HuH-7.5 (cell line): Measurements from ENCODE around the gene KLHL2.
A peak's percentile ranks its signal among the peaks of the same experiment; 100 is the strongest.
"Not testable (repeated sequence)": the region's sequence is repeated elsewhere in the genome, so short reads cannot be mapped to it uniquely, and the experiment has no call there.

Source experiments
- DNase-seq: peaks from one replicate; pipeline ENCODE4 v3.0.0; 2011; ENCODE audit warnings: low spot score

Gene KLHL2, protein sequence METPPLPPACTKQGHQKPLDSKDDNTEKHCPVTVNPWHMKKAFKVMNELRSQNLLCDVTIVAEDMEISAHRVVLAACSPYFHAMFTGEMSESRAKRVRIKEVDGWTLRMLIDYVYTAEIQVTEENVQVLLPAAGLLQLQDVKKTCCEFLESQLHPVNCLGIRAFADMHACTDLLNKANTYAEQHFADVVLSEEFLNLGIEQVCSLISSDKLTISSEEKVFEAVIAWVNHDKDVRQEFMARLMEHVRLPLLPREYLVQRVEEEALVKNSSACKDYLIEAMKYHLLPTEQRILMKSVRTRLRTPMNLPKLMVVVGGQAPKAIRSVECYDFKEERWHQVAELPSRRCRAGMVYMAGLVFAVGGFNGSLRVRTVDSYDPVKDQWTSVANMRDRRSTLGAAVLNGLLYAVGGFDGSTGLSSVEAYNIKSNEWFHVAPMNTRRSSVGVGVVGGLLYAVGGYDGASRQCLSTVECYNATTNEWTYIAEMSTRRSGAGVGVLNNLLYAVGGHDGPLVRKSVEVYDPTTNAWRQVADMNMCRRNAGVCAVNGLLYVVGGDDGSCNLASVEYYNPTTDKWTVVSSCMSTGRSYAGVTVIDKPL

DNA sequence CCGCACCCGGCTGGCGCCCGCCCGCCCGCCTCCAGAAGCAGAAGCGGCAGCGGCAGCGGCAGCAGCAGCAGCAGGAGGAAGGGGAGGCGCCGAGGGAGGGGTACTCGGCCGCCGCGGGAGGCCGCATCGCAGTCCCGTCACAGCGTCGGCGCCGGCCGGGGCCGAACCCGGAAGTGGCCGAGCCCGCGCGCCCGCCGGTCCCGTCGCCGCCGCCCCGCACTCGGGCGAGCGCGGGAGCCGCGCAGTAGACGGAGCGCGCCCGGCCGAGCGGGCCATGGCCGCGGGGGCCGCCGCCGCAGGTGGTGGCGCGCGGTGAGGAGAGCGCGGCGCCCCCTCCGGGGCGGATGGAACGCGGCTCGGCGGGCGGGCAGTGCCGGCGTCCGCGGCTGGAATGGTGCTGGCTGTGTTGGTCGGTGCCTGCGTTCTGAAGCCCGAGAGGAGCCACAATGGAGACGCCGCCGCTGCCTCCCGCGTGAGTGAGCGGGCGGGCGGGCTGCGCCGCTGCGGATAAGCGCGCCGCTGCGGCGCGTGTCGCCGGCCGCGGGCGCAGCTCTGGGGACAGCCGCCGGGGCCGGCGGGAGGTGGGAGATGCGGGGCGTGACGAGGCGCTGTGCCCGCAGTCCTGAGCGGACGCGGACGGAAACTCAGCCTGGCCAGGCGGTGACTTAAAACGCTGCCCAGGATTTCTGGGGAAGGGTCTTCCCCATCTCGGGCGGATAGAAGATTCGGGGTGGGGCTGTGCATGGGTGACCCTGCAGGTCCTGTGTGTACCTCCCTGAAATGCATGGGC, at the start of gene KLHL2:
Gene KLHL2, plus strand, starts transcription at position 131 of the 790 bp plus-strand sequence. Its CDS starts 316 bp downstream, at position 447.
- peak; percentile 75 for DNase-seq

DNA sequence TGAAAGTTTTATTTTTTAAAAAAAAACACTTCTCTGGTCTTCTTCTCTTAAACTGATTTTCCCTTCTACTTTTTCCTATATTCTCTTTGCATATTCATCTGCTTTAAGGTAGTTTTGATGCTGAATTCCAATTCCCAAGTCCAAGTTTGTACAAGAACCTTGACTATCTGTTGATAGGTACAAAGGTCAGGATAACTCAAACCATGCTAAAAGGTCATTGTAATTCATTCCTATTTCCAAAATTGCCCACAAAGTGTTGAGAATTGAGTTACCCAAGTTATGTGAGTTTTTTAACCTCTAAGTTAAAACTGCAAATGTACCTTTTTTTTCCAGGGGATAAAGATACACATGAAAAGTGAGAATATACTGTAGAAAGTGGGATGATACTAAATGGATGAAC, 48.6 kb upstream of the KLHL2 start:
- no peak for DNase-seq

DNA sequence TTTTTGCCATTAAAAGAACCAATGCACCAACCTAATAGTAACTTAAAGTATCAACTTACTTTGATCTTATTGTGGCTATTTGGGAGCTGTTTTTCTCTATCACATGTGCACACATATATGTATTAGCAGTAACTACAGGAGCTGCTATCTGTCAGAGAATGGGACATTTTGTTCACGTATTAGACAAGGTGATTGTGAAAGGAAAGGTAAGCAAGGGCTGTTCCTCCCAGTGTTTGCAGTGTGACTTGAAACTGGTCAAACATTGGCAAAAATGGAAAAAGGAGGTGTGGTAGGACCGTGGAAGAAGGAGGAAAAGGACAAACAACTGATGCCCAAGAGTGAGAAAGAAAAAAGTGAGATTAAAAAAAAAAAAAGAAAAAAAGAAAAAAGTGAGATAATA, 43.1 kb upstream of the KLHL2 start:
- DNase-seq: no peak

DNA sequence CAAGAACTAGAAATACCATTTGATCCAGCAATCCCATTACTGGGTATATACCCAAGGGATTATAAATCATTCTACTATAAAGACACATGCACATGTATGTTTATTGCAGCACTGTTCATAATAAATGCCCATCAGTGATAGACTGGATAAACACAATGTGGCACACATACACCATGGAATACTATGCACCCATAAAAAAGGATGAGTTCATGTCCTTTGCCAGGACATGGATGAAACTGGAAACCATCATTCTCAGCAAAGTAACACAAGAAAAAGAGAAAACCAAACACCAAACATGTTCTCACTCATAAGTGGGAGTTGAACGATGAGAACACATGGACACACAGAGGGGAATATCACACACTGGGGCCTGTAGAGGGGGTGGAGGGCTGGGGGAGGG, 40.5 kb upstream of the KLHL2 start:
- DNase-seq: not testable (repeated sequence)

DNA sequence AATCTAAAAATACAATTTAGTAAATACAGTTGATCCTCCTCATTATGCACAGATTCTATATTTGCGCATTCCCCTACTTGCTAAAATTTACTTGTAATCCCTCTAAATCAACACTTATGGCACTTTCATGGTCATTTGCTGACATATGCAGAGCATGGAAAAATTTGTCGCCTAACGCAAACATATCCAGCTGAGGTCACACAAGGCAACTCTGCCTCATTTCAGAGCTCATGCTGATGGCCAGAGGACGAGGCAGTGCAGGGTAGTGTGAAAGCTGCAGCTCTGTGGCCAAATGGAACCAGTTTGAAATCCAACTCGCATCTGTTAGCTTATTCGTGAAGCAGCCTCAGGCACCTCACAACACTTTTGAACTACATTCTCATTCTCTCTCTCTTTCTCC, 39.7 kb upstream of the KLHL2 start:
- no peak for DNase-seq

DNA sequence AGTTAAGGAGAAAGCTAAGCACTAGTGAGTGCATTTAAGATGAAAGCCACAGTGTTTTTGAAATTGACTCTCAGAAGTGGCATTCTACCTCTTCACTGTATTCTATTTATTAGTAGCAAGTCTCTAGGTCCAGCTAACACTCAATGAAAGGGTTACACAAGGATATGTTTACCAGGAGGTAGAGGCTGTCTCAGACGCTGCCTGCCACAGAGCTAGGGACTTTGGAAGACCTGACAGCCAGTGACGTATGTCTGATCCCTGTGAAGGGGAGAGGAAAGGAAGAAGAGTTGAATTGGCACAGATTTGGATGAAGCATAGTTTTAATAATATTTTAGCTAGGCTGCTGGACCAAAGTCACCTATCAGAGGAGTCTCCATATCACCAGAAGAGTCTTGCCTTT, 36.5 kb upstream of the KLHL2 start:
- no peak for DNase-seq

DNA sequence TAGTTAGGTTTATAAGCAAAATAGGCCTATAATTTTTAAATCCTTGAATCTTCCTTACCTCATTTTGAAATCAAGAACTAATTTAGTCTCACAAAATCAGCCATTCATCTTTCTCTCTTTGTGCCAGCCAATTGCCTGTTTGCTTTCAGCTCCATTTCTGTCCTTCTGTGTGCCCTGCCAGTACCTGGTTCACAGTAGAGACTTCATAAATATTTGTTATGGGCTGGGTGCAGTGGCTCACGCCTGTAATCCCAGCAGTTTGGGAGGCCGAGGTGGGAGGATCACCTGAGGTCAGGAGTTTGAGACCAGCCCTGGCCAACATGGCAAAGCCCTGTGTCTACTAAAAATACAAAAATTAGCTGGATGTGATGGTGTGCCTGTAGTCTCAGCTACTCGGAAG, 31.9 kb upstream of the KLHL2 start:
- not testable (repeated sequence) for DNase-seq

DNA sequence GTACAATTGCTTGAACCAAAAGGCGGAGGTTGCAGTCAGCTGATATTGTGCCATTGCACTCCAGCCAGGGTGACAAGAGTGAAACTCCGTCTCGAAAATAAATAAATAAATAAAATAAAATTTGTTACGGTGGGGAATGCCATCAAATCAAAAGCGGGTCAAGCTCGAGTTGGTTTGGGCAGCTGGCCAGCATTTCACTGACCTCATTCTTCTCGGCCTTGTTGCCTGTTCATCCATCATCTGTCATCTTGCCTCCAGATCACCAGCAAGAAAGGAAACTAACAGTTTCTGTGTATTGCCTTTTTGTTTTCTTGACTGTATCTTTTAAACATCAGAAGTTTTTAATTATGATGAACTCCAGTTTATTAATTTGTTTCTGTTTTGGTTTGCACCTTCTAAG, 31.5 kb upstream of the KLHL2 start:
- DNase-seq: no peak

DNA sequence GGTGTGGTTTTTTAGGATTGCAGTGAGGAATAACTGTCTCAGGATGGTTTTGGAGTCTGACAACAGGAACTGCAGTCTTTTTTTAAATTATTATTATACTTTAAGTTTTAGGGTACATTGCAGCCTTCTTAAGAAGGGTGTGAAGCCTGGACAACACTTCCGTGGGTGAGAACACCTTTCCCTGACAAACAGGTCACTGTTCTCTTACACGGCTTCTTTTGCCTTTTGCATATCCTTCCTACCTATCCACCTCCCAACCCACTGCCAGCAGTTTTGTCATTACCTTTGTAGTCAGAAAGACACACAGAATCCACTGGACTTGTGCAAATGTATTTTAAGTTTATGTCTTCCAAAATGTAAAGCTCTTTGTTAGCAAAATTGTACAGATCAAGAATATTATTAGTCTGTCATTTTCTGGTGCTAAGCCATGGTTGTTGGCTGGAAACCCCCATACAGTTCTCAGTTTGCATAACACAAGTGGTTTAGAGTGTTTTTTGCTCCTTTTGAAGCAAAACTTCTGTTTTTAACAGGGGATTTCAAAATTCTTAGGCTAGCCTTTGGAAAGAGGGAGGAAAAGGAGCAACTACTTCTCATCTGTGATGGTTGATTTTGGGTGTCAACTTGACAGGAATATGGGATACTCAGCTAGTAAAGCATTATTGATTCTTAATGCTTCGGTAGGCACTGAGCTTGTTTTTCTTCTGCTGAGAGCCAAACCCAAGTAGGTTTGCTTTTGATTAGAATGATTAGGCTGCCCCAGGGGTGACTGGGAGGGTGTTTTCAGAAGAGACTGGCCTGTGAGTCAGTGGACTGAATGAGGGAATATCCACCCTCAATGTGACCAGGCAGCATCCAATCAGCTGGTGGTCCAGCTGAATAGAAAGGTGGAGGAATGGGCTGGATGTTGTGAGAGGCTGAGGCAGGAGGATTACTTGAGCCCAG, 29.4 kb upstream of the KLHL2 start:
- DNase-seq: no peak

DNA sequence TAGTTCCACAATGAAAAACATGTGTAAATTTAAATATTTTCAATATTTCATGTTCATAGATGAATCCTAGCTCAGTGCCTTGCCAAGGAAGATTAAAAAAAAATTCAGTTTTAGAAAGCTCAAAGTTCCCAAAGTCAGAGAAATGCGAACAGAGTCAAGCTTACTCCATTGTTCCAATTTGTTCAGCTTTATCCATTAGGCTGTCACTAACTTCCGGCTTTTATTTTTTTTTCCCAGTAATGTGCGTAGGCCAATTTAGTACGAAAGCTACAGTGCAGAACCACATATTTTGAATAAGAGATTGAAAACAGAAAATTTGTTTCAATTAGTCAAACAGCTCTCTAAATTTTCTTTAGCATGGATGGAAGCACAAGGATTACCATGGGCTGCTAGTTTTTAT, 23.1 kb upstream of the KLHL2 start:
- no peak for DNase-seq

DNA sequence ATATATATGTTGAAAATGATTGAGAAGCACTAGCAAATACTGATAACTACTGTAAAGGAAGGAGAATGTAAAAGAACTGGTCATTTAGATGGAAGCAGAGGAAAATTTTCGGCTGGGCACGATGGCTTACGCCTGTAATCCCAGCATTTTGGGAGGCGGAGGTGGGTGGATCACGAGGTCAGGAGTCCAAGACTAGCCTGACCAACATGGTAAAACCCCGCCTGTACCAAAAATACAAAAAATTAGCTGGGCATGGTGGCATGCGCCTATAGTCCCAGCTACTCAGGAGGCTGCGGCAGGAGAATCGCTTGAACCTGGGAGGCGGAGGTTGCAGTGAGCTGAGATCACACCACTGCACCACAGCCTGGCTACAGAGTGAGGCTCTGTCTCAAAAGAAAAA, 22.4 kb upstream of the KLHL2 start:
- not testable (repeated sequence) for DNase-seq

DNA sequence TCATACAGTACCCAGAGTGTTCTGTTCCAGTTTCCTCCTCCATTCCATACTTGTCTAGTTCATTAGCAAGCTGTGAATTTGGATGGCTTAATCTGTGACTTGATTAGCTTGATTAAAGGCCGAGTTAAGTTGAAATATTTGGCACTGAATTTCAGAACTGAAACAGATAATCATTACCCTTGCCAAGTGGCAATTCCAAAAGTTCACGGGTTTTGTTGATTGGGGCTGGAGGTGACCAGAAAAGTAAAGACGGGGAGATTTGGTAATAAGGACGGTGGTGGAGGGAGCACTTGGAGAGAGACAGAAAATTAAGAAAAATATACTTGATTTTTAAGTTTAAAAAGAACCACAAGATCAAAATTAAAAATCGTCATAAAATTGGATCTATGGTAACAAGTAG, 21.9 kb upstream of the KLHL2 start:
- DNase-seq: no peak

DNA sequence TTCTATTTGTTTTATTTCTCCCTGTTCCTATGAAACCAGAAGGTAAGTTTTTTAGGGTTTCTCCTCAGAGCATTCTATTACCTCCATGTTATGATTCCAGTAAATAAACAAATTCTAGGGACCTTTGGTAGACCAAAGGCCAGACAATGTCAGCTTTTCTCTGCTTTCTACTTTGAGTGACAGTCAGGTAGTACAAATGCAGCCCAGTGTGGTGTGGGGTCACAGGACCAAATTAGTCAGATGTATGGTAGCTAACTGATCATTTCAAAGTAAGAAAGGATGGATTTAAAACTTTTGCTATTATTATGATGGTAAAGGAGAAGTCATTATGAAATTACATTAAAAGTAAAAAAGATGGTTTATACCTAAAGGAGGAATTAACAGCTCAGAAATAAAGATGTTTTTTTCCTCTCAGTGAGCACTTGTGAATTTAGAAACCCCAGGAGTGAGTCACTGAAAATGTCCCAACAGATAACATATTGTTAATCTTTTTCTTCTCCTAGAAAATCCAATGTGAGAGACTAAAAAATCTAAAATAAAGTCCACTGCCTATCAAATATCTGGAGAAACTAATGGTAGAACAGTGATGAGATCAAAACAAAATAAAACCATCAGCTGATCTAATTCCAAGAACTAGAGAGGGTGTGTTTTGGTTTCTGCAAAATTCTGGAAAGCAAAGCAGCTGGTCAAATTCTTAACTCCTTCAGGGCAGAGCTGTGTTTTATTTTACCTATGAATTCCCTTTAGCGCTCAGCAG, 16.6 kb upstream of the KLHL2 start:
- no peak for DNase-seq

DNA sequence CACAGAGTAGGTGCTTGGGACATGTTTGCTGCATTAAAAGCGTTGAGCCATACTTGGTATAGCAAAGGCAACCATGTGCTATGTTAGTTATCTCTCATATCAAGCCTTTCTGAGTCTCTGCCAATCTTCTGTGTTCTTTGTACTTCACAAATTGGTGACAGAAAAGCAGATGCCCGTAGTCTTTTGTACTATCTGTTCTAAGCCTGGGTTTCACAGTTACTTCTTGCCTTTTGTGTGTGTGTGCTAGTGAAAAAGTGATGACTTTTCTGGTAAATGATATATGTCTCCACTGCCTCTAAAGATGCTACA, 16.1 kb upstream of the KLHL2 start:
- DNase-seq: no peak

DNA sequence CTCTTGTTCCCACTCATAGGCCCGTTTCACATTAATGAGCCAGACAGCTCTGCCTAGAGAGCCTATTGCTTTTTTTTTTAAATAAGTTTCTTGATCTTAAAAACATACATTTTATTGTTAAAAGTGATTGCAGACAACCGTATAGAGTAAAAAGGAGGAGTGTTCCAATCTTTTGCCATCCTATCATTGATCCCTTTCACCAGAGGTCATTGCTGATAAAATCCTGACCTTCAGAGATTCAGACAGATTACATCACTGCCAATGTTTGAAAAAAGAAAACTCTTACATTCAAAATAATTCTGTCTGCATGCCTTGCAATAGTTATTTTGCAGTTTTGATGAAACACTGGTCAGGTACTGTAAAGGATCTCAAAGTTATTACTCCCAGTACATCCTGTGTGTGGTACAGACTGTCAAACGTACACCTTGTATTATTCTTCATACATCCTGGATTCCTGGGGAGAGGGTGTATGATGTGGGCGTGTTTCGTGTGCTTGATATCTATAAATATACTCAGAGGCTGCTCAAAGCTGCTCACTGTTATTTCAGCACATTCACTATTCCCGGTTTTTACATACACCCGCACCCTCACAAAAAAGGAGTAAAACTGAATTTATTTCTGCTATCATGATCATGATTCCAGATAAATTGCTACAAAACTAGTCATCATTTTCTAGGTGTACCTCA, 15.4 kb upstream of the KLHL2 start:
- no peak for DNase-seq

DNA sequence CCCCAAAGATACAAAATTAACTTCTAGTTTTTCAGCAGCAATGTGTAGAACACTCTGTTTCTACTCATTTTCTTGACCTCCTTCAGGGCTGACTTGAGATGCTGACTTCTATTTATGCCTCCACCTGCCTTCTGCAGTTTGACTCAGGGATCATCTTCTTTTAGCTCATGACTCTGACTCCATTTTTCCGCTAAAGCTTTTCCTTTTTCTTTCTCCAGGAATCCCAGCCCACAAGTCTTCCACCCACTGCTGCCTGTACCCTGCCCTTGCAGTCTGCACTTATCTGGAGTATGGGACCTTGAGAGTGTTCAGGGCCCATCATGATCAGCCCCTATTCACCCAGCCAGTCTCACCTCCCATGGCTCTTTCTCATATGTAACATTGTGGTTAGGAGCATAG, 14.9 kb upstream of the KLHL2 start:
- DNase-seq: no peak

DNA sequence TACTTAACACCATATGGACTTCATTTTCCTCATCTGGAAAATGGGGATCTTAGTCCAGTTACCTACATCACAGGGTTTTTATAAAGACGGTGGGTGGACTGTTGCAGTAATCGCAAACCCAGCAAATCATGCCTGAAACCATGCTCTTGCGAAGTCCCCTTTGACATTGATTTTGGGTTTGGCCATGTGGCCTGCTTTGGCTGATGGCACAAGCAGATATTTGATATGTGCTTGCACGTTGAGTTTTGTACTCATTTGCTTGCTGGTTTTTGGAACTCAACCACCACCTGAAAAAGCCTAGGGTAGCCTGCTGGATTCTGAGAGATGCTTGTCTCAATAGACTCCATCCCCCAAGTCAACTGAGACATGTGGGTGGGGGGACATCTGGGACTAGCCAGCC, 14.4 kb upstream of the KLHL2 start:
- no peak for DNase-seq

DNA sequence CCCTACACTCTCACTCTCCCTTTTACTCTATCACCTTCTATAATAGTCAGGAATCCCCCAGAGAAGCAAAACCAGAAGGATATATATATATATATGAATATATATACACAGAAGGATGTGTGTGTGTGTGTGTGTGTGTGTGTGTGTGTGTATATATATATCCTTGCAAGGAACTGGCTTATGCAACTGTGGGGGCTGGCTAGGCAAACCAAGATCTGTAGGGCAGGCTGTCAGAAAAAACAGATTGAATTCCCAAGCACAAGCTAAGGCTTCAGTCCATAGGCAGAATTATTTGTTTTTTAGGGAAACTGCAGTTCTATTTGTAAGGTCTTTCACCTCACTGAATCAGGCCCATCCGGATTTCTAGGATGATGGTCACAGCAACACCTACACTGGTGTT, 13.0 kb upstream of the KLHL2 start:
- DNase-seq: no peak

DNA sequence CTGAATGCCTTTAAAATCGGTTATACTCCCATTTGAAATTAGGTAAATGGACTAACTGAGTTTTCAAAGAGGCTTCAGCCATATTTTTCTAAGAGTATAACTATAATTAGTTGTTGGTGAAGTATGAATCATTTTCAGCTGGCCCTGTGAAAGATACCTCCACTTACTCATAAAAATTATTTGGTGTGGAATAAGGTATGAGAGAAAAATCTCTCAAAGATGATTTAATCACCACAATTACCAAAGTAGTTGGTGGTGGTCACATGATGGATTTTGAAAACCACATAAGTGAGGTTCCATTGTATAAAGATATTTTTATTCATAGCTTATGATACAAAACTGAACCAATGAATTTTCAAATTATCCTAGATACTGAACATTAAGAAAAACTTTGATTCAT, 9.0 kb upstream of the KLHL2 start:
- no peak for DNase-seq

DNA sequence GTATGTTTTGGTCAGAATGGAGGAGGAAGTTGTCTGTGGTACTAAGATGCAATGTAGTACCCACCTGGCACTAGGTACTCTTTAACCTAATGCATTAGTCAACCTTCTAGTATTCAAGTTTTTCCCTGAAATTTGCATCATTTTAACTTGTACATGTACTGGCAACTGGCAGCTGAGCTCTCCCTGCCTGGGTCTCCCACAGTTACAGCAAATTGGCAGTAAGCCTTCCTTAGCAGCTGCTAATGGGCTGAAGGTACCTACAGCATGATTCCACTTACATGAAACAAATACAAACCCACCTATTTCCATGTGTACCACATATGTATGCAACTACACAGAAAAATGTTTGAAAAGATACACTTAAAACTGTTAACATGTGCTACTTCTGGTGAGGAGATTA, 8.1 kb upstream of the KLHL2 start:
- DNase-seq: no peak

DNA sequence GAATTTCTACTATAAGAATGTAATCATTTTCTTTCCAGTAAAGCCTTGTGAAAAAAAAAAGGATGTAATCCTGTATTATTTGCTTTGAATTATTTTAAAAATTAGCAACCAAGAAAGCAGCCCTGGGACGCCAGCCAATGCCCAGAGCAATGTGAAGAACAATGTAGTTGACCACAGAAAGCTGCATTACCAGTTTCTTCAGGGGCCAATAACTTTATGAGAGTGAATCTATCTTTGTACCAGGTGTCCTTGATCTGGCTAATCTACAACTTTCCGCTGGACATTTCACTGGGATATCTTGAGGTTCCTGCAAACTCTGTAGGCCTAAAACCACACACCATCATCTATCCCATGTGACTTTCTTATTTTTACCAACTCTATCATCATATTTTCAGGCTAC, 7.6 kb upstream of the KLHL2 start:
- DNase-seq: no peak
